GM21390 (cell line): ENCODE results near the gene PRKAG3.
"Not testable (repeated sequence)": the region's sequence is repeated elsewhere in the genome, so short reads cannot be mapped to it uniquely, and the experiment has no call there.

Experiments
- ATAC-seq: cut with Tn5 transposase; IDR thresholded peaks from one replicate; pipeline ENCODE4 v1.9.1; 2021; ENCODE audit not compliant: unreplicated experiment

Gene PRKAG3

DNA sequence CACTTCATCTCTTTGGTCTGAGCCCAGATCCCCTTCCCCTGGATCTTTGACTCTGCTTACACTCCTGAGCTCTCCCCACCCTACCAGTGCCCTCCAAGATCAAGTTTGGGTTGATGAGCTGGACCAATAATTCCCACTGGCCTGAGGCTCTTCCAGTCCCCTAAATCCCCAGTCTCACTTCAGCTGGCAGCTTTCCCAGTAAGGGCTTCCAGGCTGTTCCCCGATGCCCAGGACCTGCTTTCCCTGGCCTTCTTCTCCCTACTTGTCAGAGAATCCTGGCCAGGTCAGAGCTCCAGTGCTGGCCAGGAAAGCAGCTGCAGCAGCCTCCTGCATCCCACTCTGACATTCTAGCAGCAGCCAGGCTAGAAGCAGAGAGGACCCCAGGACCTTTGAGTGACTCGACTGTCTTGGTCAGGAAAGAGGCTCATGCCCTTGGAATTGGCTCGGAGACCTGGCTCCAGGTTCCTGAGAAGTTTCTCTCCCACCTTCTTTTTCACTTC is 31.5 kb upstream of the PRKAG3 start:
- ATAC-seq: no peak

GRCh38 chr2:218861645-218862318 is 30.2 kb upstream of the PRKAG3 start:
- ATAC-seq: no peak

- ATAC-seq: no peak
These were observed 29.4 kb upstream of the PRKAG3 start for GRCh38 chr2:218860950-218861381.

GRCh38 chr2:218859988-218860831 is 28.6 kb upstream of the PRKAG3 start:
- no peak for ATAC-seq

- ATAC-seq: no peak
These were observed 28.0 kb upstream of the PRKAG3 start, which contains the start of gene WNT6 for GRCh38 chr2:218859556-218859987. Gene WNT6, plus strand, starts transcription at chr2:218859805. Its CDS starts 233 bp downstream, at chr2:218860038.

- ATAC-seq: no peak
These were observed 27.3 kb upstream of the PRKAG3 start for GRCh38 chr2:218858671-218859555.

DNA sequence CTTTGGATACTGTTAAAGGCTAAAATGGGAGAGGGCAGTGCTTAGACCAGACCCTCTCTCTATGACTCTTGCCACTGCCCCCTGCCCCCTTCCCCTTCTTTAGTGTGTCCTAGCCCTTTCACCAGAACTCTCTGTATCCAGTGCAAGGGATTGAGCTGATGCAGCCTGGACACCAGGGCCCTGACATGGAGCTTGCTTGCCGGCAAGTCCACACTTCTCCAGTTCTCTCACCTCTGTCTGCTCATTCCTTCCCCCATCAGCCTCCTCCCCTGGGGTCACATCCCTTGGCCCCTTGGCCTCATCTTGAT is 26.5 kb upstream of the PRKAG3 start:
- ATAC-seq: no peak

DNA sequence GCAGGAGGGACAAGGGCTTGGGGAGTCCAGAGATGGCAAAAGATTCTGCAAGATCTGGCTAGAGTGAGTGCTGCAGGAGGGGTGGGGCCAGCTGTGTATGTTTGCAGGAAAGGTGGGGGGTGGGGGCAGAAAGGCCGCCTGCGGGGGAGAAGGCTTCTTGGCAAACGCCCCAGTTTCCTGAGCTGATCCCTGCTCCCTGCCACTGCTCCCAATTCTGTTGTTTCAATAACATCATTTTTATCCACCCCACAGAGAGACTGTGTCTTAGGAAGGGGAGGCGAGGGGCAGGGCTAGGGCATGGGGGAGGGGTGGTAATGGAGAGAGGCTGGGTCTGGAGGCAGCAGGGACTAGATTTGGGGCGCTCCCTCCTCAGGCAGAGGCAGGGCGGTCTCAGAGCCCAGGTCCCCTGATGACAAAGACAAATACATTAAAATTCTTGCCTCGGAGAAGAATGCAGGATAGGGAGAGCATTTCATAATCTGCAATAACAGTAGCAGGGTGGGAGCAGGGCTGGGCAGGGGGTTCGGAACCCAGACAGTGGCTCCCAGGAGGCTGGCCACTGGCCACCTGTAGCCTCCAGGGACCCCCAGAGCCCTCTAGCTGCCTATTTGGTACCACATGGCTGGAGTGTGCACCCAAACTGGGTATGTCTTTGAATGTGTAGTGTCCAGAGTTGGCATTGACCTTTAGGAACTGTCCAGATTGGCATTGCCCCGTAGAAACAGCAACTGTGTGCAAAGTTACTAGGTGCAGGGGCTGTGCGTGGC is 26.0 kb upstream of the PRKAG3 start:
- ATAC-seq: no peak

- no peak for ATAC-seq
These were observed 25.3 kb upstream of the PRKAG3 start for GRCh38 chr2:218856896-218857243.

- ATAC-seq: no peak
These were observed 24.7 kb upstream of the PRKAG3 start for GRCh38 chr2:218856167-218856895.

- ATAC-seq: no peak
These were observed 23.9 kb upstream of the PRKAG3 start for GRCh38 chr2:218855305-218856166.

- no peak for ATAC-seq
These were observed 23.3 kb upstream of the PRKAG3 start for GRCh38 chr2:218854860-218855259.

- no peak for ATAC-seq
These were observed 22.2 kb upstream of the PRKAG3 start for GRCh38 chr2:218853766-218854165.

DNA sequence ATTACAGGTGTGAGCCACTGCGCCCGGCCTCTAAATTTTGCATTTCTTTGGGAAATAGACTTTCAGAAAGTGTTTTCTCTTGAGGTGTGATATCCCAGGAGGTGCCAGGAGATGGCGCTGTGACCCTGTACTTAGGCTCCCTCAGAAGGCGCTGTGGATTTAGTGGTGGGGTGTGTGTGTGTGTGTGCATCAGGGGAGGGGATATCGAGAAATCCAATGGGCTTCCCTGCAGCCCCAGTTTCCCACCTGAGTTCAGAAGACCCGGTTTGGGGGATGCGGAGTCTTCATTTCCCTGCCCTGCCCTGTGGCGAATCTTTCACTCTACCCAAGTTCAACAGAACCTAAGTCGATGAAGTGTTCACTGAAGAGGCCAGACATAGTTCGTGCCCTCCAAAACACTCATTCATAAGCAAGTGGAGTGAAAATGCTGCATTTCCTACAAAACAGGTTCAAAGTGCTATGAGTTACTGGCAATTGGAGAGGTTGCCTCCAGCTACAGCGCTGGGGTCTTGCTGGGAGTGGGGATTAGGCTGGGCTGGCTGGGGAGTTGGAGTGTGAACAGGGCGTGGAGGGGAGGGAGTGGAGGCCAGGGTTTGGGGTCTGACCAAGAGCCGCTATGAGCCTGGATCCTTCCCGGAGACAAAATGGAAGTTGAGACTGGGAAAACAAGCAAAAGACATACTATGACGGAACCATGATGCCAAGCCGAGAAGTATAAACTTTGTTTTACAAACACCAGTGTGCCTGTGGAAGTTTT is 21.5 kb upstream of the PRKAG3 start:
- no peak for ATAC-seq

- no peak for ATAC-seq
These were observed 19.7 kb upstream of the PRKAG3 start for GRCh38 chr2:218851286-218851685.

- no peak for ATAC-seq
These were observed 19.2 kb upstream of the PRKAG3 start for GRCh38 chr2:218850796-218851195.

- ATAC-seq: no peak
These were observed 18.1 kb upstream of the PRKAG3 start for GRCh38 chr2:218849721-218850120.

DNA sequence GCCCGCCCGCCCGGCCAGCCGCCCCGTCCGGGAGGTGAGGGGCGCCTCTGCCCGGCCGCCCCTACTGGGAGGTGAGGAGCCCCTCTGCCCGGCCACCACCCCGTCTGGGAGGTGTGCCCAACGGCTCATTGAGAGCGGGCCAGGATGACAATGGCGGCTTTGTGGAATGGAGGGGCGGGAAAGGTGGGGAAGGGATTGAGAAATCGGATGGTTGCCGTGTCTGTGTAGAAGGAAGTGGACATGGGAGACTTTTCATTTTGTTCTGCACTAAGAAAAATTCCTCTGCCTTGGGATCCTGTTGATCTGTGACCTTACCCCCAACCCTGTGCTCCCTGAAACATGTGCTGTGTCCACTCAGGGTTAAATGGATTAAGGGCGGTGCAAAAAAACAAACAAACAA is 15.4 kb upstream of the PRKAG3 start:
- not testable (repeated sequence) for ATAC-seq
